ENCODE measurements around the gene PTPRT.

DNA sequence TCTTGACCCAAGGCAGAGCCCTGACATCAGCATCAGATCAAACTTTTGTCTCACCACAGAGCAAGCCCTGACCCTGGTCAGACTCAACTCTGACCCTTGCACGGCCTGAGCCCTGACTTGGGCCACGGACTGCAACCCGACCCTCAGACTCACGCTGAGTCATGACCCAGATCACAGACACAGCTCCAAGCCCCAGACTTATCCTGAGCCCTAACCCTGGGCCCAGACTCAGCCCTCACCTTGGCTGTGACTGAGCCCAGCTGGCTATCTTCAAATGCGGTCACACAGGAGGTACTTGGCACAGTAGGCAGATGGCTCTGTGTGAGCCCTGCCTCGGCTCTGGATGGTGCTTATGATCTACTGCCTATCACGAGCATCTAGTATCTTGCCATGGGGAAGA, 602.3 kb downstream of the PTPRT start:
- TF ChIP-seq, protein P1, sequence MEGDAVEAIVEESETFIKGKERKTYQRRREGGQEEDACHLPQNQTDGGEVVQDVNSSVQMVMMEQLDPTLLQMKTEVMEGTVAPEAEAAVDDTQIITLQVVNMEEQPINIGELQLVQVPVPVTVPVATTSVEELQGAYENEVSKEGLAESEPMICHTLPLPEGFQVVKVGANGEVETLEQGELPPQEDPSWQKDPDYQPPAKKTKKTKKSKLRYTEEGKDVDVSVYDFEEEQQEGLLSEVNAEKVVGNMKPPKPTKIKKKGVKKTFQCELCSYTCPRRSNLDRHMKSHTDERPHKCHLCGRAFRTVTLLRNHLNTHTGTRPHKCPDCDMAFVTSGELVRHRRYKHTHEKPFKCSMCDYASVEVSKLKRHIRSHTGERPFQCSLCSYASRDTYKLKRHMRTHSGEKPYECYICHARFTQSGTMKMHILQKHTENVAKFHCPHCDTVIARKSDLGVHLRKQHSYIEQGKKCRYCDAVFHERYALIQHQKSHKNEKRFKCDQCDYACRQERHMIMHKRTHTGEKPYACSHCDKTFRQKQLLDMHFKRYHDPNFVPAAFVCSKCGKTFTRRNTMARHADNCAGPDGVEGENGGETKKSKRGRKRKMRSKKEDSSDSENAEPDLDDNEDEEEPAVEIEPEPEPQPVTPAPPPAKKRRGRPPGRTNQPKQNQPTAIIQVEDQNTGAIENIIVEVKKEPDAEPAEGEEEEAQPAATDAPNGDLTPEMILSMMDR (IDR thresholded peaks at IDR 0.05): no peak
- no peak for TF ChIP-seq POLR2A (IDR thresholded peaks at IDR 0.05)

Data from breast epithelium (tissue), 3 donors.